Smooth muscle cell of the brain vasculature (primary cell): ENCODE measurements around the gene POU3F1.

Experiments
- DNase-seq: peaks from one replicate; pipeline ENCODE4 v3.0.0-alpha.2; 2012; ENCODE audit warnings: low read depth, low spot score

The POU3F1 gene

DNA sequence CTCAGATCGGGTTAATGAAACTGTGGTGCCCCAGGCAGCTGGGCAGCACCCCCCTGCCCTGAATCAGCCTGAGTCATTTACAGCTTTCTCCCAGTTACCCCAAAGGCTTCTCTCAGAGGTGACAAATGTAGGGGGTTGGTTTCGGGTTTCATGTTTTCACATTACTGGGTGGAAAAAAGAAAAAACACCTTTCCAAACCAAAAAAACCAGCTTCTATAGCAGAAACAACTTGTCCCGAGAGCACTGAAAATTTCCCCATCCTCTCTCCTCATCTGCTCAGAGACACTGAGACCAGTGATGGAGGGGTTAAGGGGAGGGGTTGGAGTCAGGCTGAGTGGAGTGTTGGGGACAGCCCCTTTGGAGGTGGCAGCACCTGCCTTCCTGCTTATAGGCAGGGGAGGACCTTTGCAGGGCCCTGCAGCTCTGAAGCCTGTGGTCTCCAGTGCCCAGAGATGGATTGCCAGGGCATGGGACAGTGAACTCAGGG lies 18.4 kb downstream of the POU3F1 start:
- DNase-seq: no peak

DNA sequence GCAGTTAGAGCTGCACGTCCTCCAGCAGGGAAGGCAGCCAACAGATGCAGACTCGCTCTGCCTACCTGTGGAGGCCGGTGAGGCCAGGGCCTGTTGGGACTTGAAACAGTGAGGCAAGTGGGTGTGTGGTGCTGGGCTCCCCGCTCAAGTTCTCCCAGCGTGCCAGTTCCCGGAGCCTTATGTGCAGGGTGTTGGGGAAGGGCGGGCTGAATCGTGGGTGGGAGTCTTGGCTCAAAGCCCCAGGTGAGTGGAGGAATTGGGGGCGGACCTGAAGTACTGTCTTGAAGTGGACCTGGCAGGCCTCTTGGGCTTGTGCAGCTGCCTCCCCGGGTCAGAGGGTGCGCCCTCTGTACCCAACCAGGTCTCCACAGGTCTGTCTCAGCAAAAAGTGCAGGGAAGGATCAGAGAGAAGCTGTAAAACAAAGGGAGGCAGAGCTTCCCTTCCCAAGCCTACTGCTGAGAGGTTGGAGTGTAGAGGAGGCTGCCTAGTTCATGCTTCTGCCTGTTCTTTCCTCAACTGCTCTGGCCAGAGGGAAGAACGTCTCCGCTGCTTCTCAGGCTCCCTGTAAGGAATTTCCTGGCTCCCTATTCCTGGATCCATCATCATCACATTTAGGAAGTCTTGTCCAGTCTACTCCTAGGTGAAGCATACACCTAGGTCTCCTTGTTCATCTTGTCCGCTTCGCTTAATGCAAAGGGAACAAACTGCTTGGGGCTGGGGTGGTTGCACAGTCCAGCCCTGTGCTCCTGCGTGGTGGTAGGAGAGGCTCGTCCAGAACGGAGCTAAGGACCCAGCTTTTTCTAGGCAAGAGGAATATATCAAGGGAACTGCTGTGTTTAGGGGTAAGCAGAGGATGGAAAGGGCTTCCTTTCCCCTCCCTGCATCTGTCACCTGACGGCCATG lies 19.1 kb downstream of the POU3F1 start:
- DNase-seq: no peak

DNA sequence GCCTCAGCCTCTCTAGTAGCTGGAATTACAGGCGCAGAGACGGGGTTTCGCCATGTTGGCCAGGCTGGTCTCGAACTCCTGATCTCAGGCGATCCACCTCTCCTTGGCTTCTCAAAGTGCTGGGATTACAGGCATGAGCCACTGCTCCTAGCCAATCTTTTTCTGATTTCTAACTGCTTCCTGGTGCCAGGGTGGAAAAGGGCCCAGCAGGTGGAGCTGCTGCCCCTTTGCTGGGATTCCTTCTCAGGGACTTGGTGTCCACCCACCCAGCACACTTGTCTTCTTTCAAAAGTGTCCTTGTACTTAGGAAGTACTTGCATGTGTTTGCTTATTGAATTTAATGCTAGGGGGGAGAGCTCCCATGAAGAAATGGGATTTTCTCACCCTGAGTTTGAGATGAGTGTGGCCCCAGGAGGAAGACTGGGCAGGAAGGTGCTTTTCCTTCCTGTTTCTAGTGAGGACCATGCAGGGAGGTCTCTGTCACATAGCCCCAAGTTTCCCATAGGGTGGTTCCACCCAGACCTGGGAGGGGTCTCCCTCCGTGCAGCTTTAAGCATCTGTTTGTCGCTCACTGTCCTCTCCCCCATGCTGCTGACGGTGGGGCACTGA lies 19.9 kb downstream of the POU3F1 start:
- DNase-seq: no peak

DNA sequence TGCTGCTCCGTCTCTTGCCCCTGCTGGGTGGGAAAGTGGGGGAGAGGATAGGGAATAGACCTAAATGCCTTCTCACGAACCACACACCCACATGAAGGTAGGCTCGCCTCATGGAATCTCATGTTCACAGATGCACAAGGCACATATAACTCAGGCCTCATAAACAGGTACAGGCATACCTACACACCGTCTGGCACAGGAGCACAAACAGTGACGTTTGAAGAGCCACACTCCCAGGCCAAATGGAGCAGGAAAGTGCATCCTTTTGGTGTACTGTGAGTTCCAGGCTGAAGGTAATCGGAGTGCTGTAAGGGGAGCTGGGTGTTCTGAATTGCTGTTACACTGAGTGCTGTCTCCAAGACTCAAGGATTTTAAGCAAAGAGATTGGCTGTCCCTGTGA lies 20.9 kb downstream of the POU3F1 start:
- no peak for DNase-seq

DNA sequence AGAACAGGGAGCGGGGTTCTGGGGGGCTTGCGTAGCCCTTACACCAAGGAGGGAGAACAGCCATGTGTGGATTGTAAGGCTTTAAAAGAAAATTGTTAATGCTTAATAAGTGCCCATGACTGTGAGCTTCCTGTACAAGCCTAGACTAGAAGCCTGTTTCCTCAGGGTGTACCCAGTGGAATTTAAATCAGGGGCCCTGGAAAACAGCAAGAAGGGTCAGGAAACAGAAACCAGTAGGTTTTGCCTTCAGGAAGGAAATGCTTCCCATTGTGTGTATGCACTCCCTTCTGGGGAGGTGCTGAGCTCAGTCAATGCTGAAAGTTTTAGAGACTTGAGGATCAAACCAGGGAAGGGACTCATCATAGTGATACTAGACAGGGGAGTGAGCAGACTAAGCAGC lies 21.4 kb downstream of the POU3F1 start:
- no peak for DNase-seq

DNA sequence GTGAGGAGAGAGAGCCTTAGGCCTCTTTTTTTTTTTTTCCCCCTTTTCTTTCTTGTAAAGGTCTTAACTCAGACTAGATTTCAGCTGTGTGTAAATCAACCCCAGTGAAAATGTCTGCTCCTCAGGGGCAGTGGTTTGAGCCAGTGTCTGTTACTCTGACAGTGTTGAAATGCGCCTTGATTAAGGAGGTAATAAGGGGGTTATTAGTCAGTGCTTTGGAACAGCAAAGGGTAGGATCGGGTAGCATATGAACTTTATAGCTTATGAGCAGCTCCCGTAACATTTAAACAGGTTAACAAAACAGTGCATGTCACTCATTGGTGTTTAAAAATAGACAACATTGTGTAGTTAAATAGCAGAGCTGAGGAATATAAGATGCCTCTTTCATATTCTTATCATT lies 23.8 kb downstream of the POU3F1 start:
- DNase-seq: no peak

DNA sequence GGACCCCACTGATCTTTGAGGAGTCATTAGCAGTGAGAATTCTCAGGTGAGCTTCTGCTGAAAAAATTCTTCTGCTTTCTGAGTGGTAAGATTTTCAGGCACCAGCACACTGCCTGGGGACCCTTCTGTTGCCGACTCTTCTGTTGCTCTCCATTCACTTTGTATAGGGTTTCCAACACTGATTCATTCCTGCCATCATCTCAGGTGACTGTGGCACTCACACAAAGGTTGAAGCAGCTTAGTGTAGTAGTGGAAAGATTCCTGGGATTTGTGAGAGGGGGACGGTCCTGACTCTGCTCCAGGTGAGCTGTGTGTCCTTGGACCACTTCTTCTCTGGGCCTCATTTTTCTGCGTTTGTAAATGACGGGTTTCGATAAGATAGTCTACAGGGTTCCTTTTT lies 24.6 kb downstream of the POU3F1 start:
- no peak for DNase-seq

DNA sequence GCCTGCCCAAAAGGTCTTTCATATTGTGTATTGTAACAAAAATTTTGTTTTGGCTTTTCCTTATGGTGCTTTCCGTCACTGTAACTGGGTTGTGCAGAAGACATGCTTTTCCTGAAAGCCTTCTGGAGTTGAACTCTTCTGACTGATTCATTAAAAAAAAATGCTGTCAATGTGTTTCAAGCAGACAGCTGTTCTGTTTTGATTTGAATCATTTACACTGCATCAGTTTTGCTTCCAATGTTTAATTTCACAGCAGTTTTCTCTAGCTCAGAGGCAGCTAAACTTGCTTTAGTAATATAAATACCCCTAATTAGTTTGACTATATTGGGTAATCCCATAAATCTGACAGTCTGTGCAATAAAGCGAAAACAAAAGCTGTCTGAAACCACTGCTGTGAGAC lies 26.2 kb downstream of the POU3F1 start:
- no peak for DNase-seq

DNA sequence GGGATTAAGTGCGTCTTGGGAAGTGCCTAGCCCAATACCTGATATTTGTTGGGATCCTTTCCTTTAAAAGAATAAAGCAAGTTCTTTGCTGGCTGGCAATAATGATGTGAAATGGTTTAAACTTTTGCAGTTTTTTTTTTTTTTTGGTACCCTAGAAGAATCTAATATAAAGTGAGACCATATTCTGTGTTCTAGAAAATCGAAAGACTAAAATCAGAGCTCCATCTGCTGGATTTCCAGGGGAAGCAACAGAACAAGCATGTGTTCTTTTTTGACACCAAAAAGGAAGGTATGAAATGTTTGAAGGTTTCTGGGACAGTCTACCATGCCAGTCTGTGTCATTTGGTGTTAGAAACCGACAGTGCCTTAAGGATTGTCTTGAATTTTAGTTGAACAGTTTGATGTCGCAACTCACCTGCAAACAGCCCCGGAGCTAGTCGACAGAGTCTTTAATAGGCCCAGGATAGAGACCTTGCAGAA lies 27.7 kb downstream of the POU3F1 start:
- no peak for DNase-seq

DNA sequence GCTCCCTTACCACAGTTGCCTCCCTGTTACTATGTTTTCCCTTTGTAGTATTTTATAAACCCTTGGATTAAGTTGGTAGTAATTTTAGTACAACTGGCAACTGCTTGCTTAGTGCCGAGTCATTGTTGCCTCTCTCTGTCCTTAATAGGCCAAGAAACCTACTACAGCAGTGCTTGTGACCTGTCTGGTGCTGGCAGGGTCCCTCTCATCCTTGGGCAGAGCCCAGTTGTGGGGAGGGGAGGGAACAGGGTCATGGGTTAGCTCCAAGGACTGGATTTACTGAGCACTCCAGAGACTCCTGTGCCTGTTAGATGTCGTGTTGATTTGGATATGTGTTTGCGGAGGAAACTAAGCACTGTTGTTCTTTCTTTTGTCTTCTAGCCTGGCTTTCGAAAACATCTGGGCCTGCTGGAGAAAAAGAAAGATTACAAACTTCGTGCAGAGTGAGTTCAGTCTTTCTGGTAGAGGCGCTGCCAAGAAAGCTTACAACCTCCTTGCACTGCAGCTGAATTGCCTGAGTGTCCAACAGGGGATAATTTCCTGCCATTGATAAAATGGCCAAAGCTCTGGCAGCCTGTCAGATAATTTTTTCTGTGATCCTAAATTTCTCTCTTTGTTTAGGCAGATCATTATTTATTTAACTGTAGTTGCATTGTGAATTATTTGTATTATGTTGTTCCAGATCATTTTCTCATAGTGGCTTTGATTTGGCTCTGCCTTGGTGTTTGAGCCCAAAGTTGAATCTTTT lies 30.4 kb downstream of the POU3F1 start:
- DNase-seq: no peak

DNA sequence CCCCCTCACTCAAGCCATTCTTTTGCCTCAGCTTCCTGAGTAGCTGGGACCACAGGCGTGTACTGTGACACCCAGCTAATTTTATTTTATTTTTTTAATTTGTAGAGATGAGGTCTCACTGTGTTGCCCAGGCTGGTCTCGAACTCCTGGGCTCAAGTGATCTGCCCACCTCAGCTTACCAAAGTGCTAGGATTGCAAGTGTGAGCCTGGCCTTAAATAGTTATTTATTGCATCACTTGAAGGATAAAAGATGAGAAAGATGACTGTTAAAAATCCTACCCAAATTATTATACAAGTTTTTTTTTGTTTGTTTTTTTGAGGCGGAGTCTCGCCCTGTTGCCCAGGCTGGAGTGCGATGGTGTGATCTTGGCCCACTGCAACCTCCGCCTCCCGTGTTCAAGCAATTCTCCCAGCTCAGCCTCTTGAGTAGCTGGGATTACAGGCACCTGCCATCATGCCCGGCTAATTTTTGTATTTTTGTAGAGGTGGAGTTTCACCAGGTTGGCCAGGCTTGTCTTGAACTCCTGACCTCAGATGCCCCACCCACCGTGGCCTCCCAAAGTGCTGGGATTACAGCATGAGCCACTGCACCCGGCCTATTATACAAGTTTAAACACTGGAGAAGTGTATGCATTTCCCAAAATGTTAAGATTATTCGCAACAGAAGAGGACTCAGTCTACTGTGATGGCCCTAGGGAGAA lies 31.7 kb downstream of the POU3F1 start:
- no peak for DNase-seq

DNA sequence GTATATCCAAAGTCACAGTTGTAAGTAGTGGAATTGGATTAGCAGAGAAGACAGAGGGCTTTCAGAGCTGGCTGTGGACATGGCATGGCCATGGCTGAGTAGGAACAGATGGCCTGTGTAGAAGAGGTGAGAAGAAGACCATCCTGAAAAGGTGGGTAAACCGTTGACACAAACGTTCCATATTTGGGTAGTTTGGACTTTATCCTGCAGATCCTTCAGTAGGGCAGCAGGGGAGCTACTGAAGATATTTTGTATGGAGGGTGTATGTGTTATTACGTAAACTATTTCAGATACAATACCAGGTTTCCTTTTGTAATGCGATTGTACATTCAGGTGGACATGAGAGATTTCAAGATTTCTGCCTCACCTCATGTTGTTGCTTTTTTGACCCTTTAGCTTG lies 32.4 kb downstream of the POU3F1 start:
- no peak for DNase-seq

DNA sequence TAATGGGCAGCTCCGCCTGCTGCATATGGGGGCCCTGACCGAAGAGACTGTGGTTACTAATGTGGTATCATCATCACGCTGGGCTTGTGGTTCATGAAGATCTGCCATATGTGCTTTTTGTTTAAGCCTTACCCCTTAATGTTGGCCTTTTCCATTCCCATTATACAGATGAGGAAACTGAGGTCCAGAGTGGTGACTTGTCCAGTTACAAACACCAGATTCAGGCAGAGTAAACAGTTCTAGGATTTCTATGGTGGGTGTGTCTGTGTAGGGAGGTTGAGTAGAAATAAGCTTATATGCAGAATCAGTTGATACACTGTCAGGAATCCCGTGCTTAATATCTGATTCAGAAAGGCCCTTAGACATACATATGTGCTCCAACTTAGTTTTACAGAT lies 33.4 kb downstream of the POU3F1 start:
- DNase-seq: no peak

DNA sequence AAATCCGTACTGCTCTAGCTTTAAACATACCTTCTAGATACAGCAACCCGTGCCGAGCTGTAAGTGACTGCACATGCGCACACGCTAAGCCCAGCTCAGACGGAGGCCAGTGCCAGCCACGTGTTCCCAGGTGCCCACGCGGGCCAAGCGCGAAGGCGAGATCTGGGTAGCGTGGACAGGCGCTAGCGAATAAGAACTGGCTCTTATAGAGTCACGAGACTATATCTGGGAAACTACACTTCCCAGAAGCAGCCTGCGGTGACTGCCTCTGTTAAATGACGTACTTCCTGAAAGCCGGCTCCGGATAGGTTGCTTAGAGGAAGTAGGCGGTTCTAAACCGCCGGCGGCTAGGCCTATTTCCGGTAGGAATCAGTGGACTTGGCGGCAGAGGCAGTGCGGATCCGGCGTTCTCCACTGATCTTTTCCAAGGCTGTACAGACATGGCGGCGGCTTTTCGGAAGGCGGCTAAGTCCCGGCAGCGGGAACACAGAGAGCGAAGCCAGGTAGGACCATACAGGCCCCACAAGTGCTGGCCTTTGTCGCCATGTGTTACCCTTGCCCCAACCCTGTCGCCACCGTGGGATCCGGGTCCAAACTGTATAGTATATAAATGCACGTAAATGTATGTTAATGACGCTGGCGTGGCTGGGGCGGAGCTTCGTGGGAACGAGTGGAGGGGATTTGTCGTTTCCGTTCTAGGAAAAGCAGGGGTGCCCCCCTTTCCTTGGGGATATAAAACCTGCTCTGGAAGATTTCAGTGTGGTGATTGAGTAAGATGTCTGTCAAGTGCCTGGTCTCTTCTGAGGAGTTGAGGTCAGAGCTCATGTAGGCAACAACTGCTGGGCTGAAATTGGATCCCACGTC lies 34.0 kb downstream of the POU3F1 start, which contains the start of gene UTP11:
Gene UTP11, plus strand, starts transcription at position 372 of the 864 bp plus-strand sequence. Its CDS starts 69 bp downstream, at position 441.
- DNase-seq: peak; percentile 97

DNA sequence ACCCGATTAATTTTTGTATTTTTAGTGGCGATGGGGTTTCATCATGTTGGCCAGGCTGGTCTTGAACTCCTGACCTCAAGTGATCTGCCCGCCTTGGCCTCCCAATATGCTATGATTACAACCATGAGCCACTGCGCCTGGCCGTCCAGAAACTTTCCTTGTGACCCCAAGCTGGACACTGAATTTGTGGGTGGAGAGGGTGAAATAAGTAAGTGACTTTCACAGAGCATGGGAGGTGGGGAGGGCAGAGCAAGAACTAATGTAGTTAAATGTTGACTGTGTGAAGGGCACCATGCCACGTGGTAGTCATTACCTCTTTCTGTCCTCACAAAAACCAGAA lies 36.8 kb downstream of the POU3F1 start:
- DNase-seq: no peak

DNA sequence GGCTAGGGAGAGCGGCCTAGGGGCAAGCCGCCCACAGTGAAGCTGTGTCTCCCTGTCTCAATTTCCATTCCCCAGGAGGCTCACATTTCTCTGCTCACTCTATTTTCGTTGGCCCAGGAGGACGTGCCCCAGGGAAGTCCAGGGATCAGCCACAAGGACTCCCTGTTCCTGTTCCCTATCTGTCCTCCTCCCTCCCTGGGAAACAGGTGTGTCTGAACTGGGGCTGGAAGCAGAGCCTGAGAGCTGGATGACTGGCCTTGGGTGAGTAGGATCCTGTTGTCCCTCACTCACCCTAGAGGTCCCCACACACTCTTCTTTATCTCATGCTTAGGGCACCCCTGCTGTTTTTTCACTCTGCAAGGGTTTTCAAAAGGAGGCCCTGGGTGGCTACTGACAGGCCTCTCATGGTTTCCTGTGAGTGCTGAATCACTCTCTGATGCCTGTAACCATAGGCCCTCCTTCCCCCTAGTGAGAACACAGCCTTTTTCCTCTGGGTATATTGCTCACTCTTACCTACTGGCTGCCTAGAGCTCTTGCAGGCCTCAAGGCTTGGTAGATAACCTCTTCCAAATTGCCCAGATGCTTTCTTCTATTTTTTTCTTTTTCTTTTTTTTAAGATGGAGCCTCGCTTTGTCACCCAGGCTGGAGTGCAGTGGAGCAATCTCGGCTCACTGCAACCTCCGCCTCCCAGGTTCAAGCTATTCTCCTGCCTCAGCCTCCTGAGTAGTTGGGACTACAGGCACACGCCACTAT lies 37.3 kb downstream of the POU3F1 start:
- no peak for DNase-seq

DNA sequence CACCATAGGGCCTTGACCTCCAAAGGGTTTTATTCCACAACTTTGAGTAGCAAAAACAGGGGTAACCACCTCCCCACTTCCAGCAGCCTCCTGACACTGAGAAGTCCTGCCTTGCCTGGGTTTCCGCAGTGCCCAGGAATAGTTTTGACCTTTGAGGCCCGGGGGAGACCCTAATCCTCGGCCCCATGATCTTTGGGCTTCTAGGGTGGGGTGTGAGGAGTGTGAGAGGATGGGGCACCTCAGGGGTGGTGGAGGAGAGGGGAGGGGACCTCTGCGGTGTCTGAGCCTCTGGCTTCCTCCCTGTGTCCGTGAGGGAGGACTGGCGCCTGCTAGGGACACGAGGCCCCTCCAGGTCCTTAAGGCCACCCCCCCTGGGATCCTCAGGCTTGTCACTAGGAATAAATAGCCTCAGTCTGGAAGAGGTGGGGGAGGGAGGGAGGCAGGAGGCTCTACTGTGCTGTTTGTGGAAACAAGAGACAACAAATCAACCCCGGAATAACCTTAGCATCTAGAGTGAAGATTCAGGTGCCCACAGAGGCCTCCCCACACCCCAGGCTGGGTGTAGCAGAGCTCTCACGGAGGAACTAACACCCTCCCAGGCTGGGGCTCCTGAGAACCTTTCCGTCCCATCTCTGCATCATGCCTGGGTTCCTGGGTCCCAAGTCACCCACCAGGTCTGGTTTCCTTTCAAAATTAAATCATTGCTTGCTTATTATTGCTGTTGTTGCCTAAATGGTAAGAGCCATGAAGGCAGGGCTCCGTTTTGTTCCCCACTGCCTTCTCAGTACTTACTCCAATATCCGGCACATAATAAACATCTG lies 40.4 kb downstream of the POU3F1 start:
- no peak for DNase-seq

DNA sequence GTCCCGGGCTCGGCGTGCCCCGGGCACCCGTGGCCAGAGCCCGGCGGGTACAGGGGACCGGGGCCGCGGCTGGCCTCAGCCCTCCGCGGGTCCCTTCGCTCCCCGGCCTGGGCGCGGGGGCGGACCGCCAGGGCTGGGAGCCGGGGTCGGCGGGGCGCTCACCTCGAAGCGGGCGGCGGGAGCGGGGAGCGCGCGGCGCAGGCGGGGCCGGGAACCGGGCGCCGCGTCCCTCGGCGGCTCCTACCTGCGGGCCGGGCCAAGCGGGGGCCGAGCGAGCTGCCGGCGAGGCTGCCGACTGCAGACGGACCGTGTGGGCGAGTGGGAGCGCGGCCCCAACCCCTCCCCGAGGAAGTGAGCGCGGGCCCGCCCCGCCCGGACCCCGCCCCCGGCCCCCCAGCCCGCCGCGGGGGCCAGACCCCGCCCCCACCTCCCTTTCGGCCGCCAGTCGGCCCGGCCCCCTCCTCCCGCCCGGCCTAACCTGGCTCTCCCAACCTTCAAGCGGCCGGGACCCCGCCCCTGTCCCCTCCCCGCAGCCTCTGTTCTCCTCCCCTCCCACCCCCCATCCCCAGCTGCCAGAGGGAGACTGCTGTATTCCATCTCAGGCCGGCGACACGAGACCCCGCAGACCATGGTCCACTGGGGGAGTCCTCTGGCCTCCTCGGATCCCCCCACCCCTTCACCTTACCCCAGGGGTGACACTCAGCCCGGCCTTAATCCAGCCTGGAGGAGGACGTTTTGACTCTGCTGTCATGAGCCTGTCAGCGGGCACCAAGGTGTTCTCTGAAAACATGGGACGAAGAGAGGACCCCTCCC lies 41.2 kb downstream of the POU3F1 start, which contains the start of gene FHL3:
Gene FHL3, minus strand, starts transcription at position 320 of the 813 bp plus-strand sequence. CDS start 6,102 bp downstream, outside the sequence.
- no peak for DNase-seq
